Mammary epithelial cell (primary cell): ENCODE measurements around the gene C1QTNF2.

Source experiments
- EZH2 ChIP-seq: IDR thresholded peaks from 2 replicates; pipeline ENCODE4 v1.6.1; 2012; ENCODE audit warnings: low read length, inconsistent platforms, borderline replicate concordance
- TF ChIP-seq, protein P1 (sequence below), 2 donors: IDR thresholded peaks in 1 of 2; conservative IDR thresholded peaks in 1 of 2; 2 replicates each; pipeline ENCODE4 v1.5.1; 2011 to 2012; ENCODE audit warnings: inconsistent platforms in 2 of 2, low read length in 2 of 2, mild to moderate bottlenecking in 2 of 2, control low read depth in 1 of 2, low read depth in 1 of 2; ENCODE audit not compliant: insufficient read depth in 1 of 2; ENCODE audit errors: extremely low read depth in 1 of 2

DNA sequence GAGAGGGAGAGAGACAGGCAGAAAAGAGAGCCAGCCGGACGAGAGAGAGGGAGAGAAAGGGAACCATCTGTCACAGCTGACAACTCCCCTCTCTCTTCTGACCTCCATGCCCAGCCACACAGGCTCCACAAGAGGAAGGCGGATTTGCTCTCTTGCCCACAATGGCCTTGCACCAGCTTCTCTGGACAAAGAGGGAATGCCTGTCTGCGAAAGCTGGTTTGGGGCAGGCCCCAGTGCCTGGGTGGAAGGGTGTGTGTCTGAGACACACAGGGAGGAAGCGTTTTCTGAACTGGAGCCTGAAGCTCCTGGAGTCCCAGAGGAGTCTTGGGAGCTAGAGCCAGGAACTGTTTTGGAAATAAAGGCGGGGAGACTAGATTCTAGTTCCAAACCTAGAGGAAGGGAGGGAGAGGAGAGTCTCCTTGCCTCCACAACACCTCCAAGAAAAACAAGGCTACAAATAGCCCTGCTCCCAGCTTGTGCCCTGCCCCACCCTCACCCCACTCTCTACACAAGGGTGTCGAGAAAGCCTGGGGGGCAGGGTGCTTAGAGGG lies 12.5 kb downstream of the C1QTNF2 start:
- TF ChIP-seq, protein P1, sequence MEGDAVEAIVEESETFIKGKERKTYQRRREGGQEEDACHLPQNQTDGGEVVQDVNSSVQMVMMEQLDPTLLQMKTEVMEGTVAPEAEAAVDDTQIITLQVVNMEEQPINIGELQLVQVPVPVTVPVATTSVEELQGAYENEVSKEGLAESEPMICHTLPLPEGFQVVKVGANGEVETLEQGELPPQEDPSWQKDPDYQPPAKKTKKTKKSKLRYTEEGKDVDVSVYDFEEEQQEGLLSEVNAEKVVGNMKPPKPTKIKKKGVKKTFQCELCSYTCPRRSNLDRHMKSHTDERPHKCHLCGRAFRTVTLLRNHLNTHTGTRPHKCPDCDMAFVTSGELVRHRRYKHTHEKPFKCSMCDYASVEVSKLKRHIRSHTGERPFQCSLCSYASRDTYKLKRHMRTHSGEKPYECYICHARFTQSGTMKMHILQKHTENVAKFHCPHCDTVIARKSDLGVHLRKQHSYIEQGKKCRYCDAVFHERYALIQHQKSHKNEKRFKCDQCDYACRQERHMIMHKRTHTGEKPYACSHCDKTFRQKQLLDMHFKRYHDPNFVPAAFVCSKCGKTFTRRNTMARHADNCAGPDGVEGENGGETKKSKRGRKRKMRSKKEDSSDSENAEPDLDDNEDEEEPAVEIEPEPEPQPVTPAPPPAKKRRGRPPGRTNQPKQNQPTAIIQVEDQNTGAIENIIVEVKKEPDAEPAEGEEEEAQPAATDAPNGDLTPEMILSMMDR (conservative IDR thresholded peaks at IDR 0.05 in 1 of 2, IDR thresholded peaks at IDR 0.05 in 1 of 2; ENCODE audit: extremely low read depth in 1 of 2, insufficient read depth in 1 of 2, low read depth in 1 of 2, low read length in 2 of 2) = no peak
- TF ChIP-seq EZH2 = no peak
